ENCODE results near the gene CD83.
"Not testable (repeated sequence)": the region's sequence is repeated elsewhere in the genome, so short reads cannot be mapped to it uniquely, and the experiment has no call there.

Gene CD83, protein sequence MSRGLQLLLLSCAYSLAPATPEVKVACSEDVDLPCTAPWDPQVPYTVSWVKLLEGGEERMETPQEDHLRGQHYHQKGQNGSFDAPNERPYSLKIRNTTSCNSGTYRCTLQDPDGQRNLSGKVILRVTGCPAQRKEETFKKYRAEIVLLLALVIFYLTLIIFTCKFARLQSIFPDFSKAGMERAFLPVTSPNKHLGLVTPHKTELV

DNA sequence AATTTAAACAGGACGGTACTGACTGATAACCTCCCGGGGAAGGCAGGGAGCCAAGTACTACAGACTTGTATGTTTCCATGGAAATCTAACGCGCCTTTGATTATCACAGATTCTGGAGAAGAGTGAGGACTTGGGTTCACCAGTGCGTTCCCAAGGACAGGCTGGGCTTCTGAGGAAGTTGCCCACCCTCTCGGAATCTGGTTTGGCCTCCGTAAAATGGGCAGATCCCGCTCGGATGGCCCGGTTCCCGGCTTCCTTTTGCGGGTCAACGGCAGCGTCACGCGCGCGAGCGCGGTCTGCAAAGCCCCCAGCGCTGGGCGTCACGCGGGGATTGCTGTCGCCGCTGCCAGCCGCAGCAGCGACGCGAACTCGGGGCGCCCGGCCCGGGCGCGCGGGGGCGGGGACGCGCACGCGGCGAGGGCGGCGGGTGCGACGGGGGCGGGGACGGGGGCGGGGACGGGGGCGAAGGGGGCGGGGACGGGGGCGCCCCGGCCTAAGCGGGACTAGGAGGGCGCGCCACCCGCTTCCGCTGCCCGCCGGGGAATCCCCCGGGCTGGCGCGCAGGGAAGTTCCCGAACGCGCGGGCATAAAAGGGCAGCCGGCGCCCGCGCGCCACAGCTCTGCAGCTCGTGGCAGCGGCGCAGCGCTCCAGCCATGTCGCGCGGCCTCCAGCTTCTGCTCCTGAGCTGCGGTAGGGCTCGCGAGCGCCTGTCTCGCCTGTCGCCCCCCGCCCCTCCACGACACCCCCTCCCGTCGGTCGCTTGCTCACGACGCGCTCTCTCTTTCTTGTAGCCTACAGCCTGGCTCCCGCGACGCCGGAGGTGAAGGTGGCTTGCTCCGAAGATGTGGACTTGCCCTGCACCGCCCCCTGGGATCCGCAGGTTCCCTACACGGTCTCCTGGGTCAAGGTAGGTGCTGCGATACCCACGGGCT lies at the start of gene CD83:
Gene CD83, plus strand, starts transcription at position 615 of the 933 bp plus-strand sequence. Its CDS starts 40 bp downstream, at position 655.
- peak within 1 kb of the TSS; percentile 94 for H3K27ac Mint-ChIP-seq
- peaks cover 32% of the 10 kb centered on the region for H3K4me1 Mint-ChIP-seq (ENCODE audit: low read depth)
- peaks cover 28% of the 10 kb centered on the region for H3K36me3 Mint-ChIP-seq (ENCODE audit: low read depth)
- H3K27me3 Mint-ChIP-seq (ENCODE audit: low read depth), result peaks cover 19% of the 10 kb centered on the region
- DNase-seq (ENCODE audit: low spot score), result peak; percentile 82
- H3K4me3 Mint-ChIP-seq, result peak within 1 kb of the TSS; percentile 97
- H3K9me3 Mint-ChIP-seq, result no peaks in the 10 kb centered on the region

DNA sequence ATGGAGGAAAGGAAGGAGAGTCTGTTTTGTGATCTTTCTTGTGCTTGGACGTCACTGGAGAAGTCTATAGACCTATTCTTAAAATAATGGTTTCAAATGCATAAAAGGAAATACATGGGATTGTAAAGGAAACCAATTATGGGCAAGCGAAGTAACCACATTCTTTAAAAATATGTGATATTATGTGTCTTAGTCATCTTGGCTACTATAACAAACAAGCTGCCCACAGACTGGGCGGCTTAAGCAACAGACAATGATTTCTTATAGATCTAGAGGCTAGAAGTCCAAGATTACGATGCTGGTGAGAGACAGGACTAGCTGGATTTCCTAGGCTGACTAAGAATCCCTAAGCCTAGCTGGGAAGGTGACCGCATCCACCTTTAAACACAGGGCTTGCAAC lies 49.4 kb upstream of the CD83 start:
- H3K4me3 Mint-ChIP-seq, result peak overlapping the region; percentile 33
- no peaks in the 10 kb centered on the region for H3K36me3 Mint-ChIP-seq (ENCODE audit: low read depth)
- H3K27me3 Mint-ChIP-seq (ENCODE audit: low read depth), result peaks cover 10% of the 10 kb centered on the region
- peak; percentile 48 for DNase-seq (ENCODE audit: low spot score)
- peak overlapping the region; percentile 63 for H3K27ac Mint-ChIP-seq
- H3K9me3 Mint-ChIP-seq, result no peaks in the 10 kb centered on the region
- peaks cover 19% of the 10 kb centered on the region for H3K4me1 Mint-ChIP-seq (ENCODE audit: low read depth)

- H3K4me1 Mint-ChIP-seq (ENCODE audit: low read depth), result peaks cover 19% of the 10 kb centered on the region
- H3K27ac Mint-ChIP-seq, result no peak overlapping the region
Observed at GRCh38 chr6:14068623-14069022, 48.9 kb upstream of the CD83 start.

DNA sequence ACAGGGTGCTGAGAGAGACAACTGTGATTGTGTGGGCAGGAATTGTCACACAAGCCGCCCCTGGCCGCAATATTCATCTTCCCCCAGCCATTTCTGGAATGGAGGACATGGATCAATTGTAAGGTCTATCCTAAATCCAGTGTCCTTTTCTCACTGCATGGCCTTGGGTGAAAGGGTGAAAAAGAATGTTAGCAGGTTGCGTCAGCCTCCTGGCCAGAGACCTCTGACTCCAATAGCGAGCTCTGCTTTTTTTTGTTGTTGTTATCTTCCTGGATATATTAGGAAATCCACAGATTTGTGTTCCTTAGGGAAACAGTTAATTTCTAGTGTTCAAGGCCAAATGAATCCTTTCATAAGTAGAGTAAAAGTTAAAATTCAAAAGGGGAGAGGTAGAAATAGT lies 47.1 kb upstream of the CD83 start:
- no peak for DNase-seq (ENCODE audit: low spot score)
- peaks cover 2% of the 10 kb centered on the region for H3K36me3 Mint-ChIP-seq (ENCODE audit: low read depth)
- H3K27me3 Mint-ChIP-seq (ENCODE audit: low read depth), result peaks cover under 1% of the 10 kb centered on the region
- H3K4me3 Mint-ChIP-seq, result no peak overlapping the region
- no peak overlapping the region for H3K27ac Mint-ChIP-seq
- H3K9me3 Mint-ChIP-seq, result no peaks in the 10 kb centered on the region
- peaks cover 32% of the 10 kb centered on the region for H3K4me1 Mint-ChIP-seq (ENCODE audit: low read depth)

More at GRCh38 chr6:14068623-14069022, 48.9 kb upstream of the CD83 start:
- Mint-ChIP-seq H3K9me3 (no peaks in the 10 kb centered on the region), H3K4me3 (no peak overlapping the region), H3K27me3 (ENCODE audit: low read depth) (peaks cover 5% of the 10 kb centered on the region), H3K36me3 (ENCODE audit: low read depth) (no peaks in the 10 kb centered on the region)
- DNase-seq (ENCODE audit: low spot score), result no peak

GRCh38 chr6:14072084-14072483 lies 45.5 kb upstream of the CD83 start:
- H3K27me3 Mint-ChIP-seq (ENCODE audit: low read depth), result no peaks in the 10 kb centered on the region
- no peaks in the 10 kb centered on the region for H3K9me3 Mint-ChIP-seq
- H3K4me3 Mint-ChIP-seq, result no peak overlapping the region
- peaks cover 35% of the 10 kb centered on the region for H3K4me1 Mint-ChIP-seq (ENCODE audit: low read depth)
- H3K27ac Mint-ChIP-seq, result no peak overlapping the region
- DNase-seq (ENCODE audit: low spot score), result peak; percentile 46
- H3K36me3 Mint-ChIP-seq (ENCODE audit: low read depth), result peaks cover 2% of the 10 kb centered on the region

DNA sequence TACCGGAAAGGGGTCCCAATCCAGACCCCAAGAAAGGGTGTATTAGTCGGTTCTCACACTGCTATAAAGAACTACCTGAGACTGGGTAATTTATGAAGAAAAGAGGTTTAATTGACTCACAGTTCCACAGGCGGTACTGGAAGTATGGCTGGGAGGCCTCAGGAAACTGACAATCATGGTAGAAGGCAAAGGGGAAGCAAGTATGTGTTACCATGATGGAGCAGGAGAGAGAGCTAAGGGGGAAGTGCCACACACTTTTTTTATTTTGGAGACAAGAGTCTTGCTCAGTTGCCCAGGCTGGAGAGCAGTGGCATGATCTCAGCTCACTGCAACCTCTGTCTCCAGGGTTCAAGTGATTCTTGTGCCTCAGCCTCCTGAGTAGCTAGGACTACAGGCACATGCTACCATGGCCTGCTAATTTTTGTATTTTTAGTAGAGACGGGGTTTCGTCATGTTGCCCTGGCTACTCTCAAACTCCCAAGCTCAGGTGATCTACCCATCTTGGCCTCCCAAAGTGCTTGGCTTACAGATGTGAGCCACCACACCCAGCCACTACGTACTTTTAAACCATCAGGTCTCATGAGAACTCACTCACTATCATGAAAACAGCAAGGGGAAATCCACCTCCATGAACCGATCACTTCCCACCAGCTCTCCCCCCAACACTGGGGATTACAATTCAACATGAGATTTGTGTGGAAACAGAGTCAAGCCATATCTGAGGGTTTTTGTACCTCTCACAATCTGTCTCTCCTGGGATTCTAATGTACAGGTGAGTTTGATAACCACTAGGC lies 43.8 kb upstream of the CD83 start:
- H3K27me3 Mint-ChIP-seq (ENCODE audit: low read depth), result not testable (repeated sequence)
- H3K4me1 Mint-ChIP-seq (ENCODE audit: low read depth), result peaks cover 37% of the 10 kb centered on the region

DNA sequence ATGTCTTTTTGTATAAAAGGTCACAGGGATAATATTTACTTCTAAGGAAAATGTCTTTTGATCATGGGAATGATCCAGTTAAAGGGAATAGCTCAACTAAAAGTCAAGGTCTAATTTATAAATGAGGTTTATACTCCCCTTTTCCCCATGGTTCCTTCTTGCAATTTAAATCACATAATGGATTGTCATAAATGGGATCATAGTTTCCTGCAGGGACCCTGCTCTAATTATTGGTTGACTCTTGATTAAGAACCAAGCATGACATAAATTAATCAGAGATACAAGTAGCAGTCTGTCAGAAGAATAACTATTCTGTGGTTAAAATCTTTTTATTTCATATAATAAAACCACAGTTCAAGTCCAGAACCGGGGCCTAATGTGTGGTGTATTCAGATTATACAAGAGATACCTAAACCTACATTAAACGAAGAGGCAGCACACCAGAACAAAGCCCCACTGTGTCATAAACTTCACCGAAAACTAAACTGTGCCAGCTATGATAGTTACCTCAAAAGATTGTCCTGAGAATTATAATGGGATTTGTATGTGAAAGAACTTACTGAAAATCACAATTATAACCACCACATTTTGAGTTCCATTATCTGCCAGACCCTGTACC lies 43.0 kb upstream of the CD83 start:
- Mint-ChIP-seq H3K27ac (peak overlapping the region; percentile 91), H3K4me3 (peak overlapping the region; percentile 85), H3K36me3 (ENCODE audit: low read depth) (peaks cover 2% of the 10 kb centered on the region), H3K4me1 (ENCODE audit: low read depth) (peaks cover 39% of the 10 kb centered on the region), H3K9me3 (no peaks in the 10 kb centered on the region), H3K27me3 (ENCODE audit: low read depth) (no peaks in the 10 kb centered on the region)
- DNase-seq (ENCODE audit: low spot score), result no peak

More for the DNA sequence above, 43.8 kb upstream of the CD83 start:
- not testable (repeated sequence) for H3K9me3 Mint-ChIP-seq; H3K36me3 Mint-ChIP-seq (ENCODE audit: low read depth); DNase-seq (ENCODE audit: low spot score)
- peak overlapping the region; percentile 53 for H3K27ac Mint-ChIP-seq
- peak overlapping the region; percentile 25 for H3K4me3 Mint-ChIP-seq

- Mint-ChIP-seq H3K27ac (peak overlapping the region; percentile 91), H3K4me1 (ENCODE audit: low read depth) (peaks cover 39% of the 10 kb centered on the region), H3K36me3 (ENCODE audit: low read depth) (peaks cover 2% of the 10 kb centered on the region), H3K9me3 (no peaks in the 10 kb centered on the region), H3K27me3 (ENCODE audit: low read depth) (no peaks in the 10 kb centered on the region), H3K4me3 (peak overlapping the region; percentile 85)
- peak; percentile 35 for DNase-seq (ENCODE audit: low spot score)
Observed at GRCh38 chr6:14075095-14075503, 42.5 kb upstream of the CD83 start.

GRCh38 chr6:14077193-14077867 lies 40.2 kb upstream of the CD83 start:
- Mint-ChIP-seq H3K36me3 (ENCODE audit: low read depth) (peaks cover 2% of the 10 kb centered on the region), H3K4me1 (ENCODE audit: low read depth) (peaks cover 33% of the 10 kb centered on the region), H3K27ac (no peak overlapping the region), H3K27me3 (ENCODE audit: low read depth) (no peaks in the 10 kb centered on the region), H3K4me3 (no peak overlapping the region), H3K9me3 (no peaks in the 10 kb centered on the region)
- no peak for DNase-seq (ENCODE audit: low spot score)

DNA sequence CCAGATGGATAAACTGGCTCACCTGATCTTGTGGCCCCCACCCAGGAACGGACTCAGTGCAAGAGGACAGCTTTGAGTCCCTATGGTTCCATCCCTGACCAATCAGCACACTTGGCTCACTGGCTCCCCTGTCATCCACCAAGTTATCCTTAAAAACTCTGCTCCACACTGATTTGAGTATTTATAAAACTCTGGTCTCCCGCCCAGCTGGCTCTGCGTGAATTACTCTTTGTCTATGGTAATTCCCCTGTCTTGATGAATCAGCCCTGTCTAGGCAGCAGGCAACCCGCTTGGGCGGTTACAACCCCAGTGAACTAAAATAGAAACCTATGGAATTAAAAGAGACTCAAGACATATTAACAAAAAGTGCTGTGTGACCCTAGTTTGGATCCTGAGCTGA lies 38.1 kb upstream of the CD83 start:
- Mint-ChIP-seq H3K36me3 (ENCODE audit: low read depth) (peaks cover 2% of the 10 kb centered on the region), H3K27ac (no peak overlapping the region), H3K9me3 (no peaks in the 10 kb centered on the region), H3K4me3 (no peak overlapping the region), H3K27me3 (ENCODE audit: low read depth) (no peaks in the 10 kb centered on the region), H3K4me1 (ENCODE audit: low read depth) (peaks cover 29% of the 10 kb centered on the region)
- DNase-seq (ENCODE audit: low spot score), result peak; percentile 59

DNA sequence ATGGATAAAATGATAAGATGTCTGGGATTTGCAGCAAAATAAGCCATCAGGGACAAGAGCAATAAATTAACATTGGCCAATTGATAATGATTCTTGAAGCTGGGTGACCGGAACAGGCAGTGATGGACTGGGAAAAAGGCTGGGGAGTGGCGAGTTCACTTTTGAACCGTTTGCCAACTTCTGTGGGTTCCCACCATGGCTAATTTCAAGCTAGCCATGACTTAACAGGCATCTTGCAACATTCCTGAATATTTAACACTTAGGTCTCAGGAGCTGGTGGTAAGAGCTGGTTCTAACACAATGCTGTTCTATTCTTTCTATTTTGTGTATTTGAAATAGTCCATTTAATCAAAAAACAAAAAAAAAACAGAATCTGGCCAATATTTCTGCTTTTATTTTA lies 37.6 kb upstream of the CD83 start:
- Mint-ChIP-seq H3K36me3 (ENCODE audit: low read depth) (peaks cover 2% of the 10 kb centered on the region), H3K4me1 (ENCODE audit: low read depth) (peaks cover 24% of the 10 kb centered on the region), H3K27me3 (ENCODE audit: low read depth) (no peaks in the 10 kb centered on the region), H3K4me3 (no peak overlapping the region), H3K9me3 (no peaks in the 10 kb centered on the region), H3K27ac (no peak overlapping the region)
- DNase-seq (ENCODE audit: low spot score), result no peak

GRCh38 chr6:14081126-14081525 lies 36.4 kb upstream of the CD83 start:
- no peak for DNase-seq (ENCODE audit: low spot score)
- Mint-ChIP-seq H3K4me1 (ENCODE audit: low read depth) (peaks cover 18% of the 10 kb centered on the region), H3K4me3 (no peak overlapping the region), H3K27me3 (ENCODE audit: low read depth) (no peaks in the 10 kb centered on the region), H3K27ac (no peak overlapping the region), H3K36me3 (ENCODE audit: low read depth) (no peaks in the 10 kb centered on the region), H3K9me3 (no peaks in the 10 kb centered on the region)

DNA sequence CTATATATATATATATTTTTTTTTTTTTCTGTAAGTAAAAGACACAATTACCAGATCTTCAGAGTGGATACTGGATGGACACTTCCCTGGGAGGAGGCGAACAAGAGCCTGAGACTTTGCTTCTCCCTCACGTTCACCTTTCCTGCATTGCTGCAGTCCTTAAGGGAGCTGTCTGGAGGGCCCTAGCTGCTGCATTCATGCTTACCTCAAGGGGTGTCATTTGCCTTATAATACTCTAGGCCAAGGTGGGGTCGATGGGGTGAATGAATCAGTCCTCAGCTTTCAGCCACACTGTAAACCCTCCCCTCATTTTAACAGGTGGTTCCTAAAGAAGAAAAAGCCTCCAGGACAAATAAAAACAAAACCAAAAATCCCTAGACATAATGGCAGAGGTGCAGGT lies 34.8 kb upstream of the CD83 start:
- no peak for DNase-seq (ENCODE audit: low spot score)
- Mint-ChIP-seq H3K4me3 (no peak overlapping the region), H3K9me3 (no peaks in the 10 kb centered on the region), H3K4me1 (ENCODE audit: low read depth) (peaks cover 5% of the 10 kb centered on the region), H3K27ac (no peak overlapping the region), H3K36me3 (ENCODE audit: low read depth) (no peaks in the 10 kb centered on the region), H3K27me3 (ENCODE audit: low read depth) (no peaks in the 10 kb centered on the region)

All from T-helper 2 cell treated with Interferon-gamma antibody and Interleukin-4, amounts not matched to agents 5 μg/mL and 100 μg/mL, for 36 hours (primary cell).